H1 (cell line): Measurements from ENCODE around the gene HES7. TPM values are rescaled to one million over a fixed set of nuclear protein-coding genes. Genes with fewer than 3 reads are reported as not detected.

Experiments
- CTCF ChIA-PET: fragments of 300-600 bp; sonication (Branson Sonifier 250); formaldehyde crosslinking; loops from one replicate; lab custom pipeline; 2021; ENCODE audit not compliant: partially characterized antibody; lab: Charles Lee
- POLR2A ChIA-PET: fragments of 300-600 bp; sonication (Branson Sonifier 250); formaldehyde crosslinking; loops from one replicate; lab custom pipeline; 2021; ENCODE audit warnings: inconsistent platforms; ENCODE audit not compliant: partially characterized antibody; lab: Charles Lee
- DNase-seq, 2 experiments: peaks; one replicate each; pipeline versions ENCODE4 v3.0.0 to v3.0.0-alpha.2; 2010 to 2022; ENCODE audit warnings: low spot score in 2 of 2, low read depth in 1 of 2, mixed read lengths in 1 of 2
- FAIRE-seq: peaks from 2 replicates; lab custom pipeline; 2011; peaks lifted over from hg19 to GRCh38; lab: Jason Lieb, UNC
- H2AFZ ChIP-seq: 2 replicates; pipeline ENCODE4 v1.8.1; 2012; ENCODE audit warnings: low read length, inconsistent platforms
- H2AK5ac ChIP-seq: 2 replicates; pipeline ENCODE4 v1.6.1; 2013; ENCODE audit warnings: low read depth, low read length
- H2BK120ac ChIP-seq: replicated peaks from 2 replicates; pipeline ENCODE3; 2013; ENCODE audit warnings: low read depth, low read length, inconsistent platforms
- H2BK12ac ChIP-seq: 2 replicates; pipeline ENCODE4 v1.6.1; 2013; ENCODE audit warnings: low read depth, low read length
- H2BK15ac ChIP-seq: 2 replicates; pipeline ENCODE4 v1.6.1; 2013; ENCODE audit warnings: low read length
- H2BK20ac ChIP-seq: 2 replicates; pipeline ENCODE4 v1.6.1; 2013; ENCODE audit warnings: low read length
- H2BK5ac ChIP-seq: 2 replicates; pipeline ENCODE4 v1.6.1; 2013; ENCODE audit warnings: low read depth, low read length
- H3K14ac ChIP-seq: 2 replicates; pipeline ENCODE4 v1.6.1; 2013; ENCODE audit warnings: inconsistent platforms; ENCODE audit not compliant: insufficient read length
- H3K18ac ChIP-seq: 2 replicates; pipeline ENCODE4 v1.6.1; 2013; ENCODE audit warnings: low read length; ENCODE audit errors: extremely low read depth
- H3K23ac ChIP-seq: 2 replicates; pipeline ENCODE4 v1.6.1; 2013; ENCODE audit warnings: inconsistent platforms; ENCODE audit not compliant: insufficient read length
- H3K23me2 ChIP-seq: 2 replicates; pipeline ENCODE4 v1.6.1; 2013; ENCODE audit warnings: low read depth, low read length
- H3K27ac ChIP-seq: 2 replicates; pipeline ENCODE4 v1.6.1; 2011; ENCODE audit warnings: low read depth, low read length, inconsistent platforms
- H3K27me3 ChIP-seq, 4 experiments: replicated peaks in 1 of 4; 1 replicate in 1 of 4; 2 replicates in 3 of 4; pipeline versions ENCODE4 v1.6.1 to v1.8.1; 2011 to 2013; ENCODE audit warnings: low read length in 3 of 4, mild to moderate bottlenecking in 3 of 4, inconsistent platforms in 2 of 4, mixed read lengths in 2 of 4, moderate library complexity in 1 of 4; ENCODE audit not compliant: control insufficient read depth in 3 of 4, insufficient read depth in 3 of 4; ENCODE audit errors: extremely low read depth in 1 of 4
- H3K36me3 ChIP-seq, 4 experiments: 2 replicates each; pipeline versions ENCODE4 v1.6.1 to v1.8.1; 2011 to 2013; ENCODE audit warnings: mild to moderate bottlenecking in 4 of 4, low read length in 3 of 4, moderate library complexity in 2 of 4, control low read depth in 1 of 4, inconsistent platforms in 1 of 4; ENCODE audit not compliant: insufficient read depth in 4 of 4, control insufficient read depth in 2 of 4
- H3K4ac ChIP-seq: replicated peaks from 2 replicates; pipeline ENCODE3; 2013; ENCODE audit warnings: low read length, low read depth, mixed read lengths, inconsistent platforms; ENCODE audit not compliant: insufficient read length
- H3K4me1 ChIP-seq, 4 experiments: replicated peaks in 1 of 4; 1 replicate in 1 of 4; 2 replicates in 3 of 4; pipeline versions ENCODE4 v1.6.1 to v1.8.1; 2011 to 2013; ENCODE audit warnings: low read length in 3 of 4, inconsistent platforms in 2 of 4, mixed read lengths in 1 of 4; ENCODE audit not compliant: insufficient read depth in 4 of 4, control insufficient read depth in 3 of 4
- H3K4me2 ChIP-seq, 2 experiments: 2 replicates each; pipeline versions ENCODE4 v1.6.1 to v1.8.1; 2011 to 2013; ENCODE audit warnings: low read depth in 2 of 2, low read length in 2 of 2, control low read depth in 1 of 2, inconsistent platforms in 1 of 2, mild to moderate bottlenecking in 1 of 2; ENCODE audit not compliant: insufficient read depth in 1 of 2
- H3K4me3 ChIP-seq, 4 experiments: fragments of 200-600, 300-600 bp in 1 of 4; sonication (generic), shearing (Covaris generic), sonication (Bioruptor Twin) in 1 of 4; 2 replicates each; pipeline versions ENCODE4 v1.5.1 to v1.8.1; 2011 to 2016; ENCODE audit warnings: low read length in 4 of 4, low read depth in 3 of 4, control low read depth in 2 of 4, inconsistent platforms in 2 of 4, mild to moderate bottlenecking in 2 of 4, mixed read lengths in 1 of 4, moderate library complexity in 1 of 4; ENCODE audit not compliant: insufficient read depth in 2 of 4; ENCODE audit errors: extremely low read depth in 1 of 4
- H3K56ac ChIP-seq: replicated peaks from 2 replicates; pipeline ENCODE3; 2013; ENCODE audit warnings: low read depth, mild to moderate bottlenecking, mixed read lengths, low read length, inconsistent platforms; ENCODE audit not compliant: insufficient read length
- H3K79me1 ChIP-seq: 2 replicates; pipeline ENCODE4 v1.6.1; 2013; ENCODE audit warnings: low read depth, low read length, control low read depth
- H3K79me2 ChIP-seq, 2 experiments: 2 replicates each; pipeline versions ENCODE4 v1.6.1 to v1.8.1; 2012 to 2013; ENCODE audit warnings: low read length in 2 of 2, mild to moderate bottlenecking in 2 of 2, inconsistent platforms in 1 of 2; ENCODE audit not compliant: insufficient read depth in 2 of 2, control insufficient read depth in 1 of 2
- H3K9ac ChIP-seq, 4 experiments: replicated peaks in 1 of 4; 1 replicate in 1 of 4; 2 replicates in 3 of 4; pipeline versions ENCODE4 v1.6.1 to v1.8.1; 2011 to 2013; ENCODE audit warnings: low read depth in 3 of 4, low read length in 3 of 4, control low read depth in 2 of 4, mild to moderate bottlenecking in 2 of 4, moderate library complexity in 2 of 4, inconsistent platforms in 1 of 4; ENCODE audit errors: extremely low read depth in 1 of 4
- H3K9me3 ChIP-seq, 2 experiments: 2 replicates each; pipeline versions ENCODE4 v1.6.1 to v1.8.1; 2012 to 2013; ENCODE audit warnings: mild to moderate bottlenecking in 2 of 2, moderate library complexity in 2 of 2, control low read depth in 1 of 2, inconsistent platforms in 1 of 2, low read depth in 1 of 2, low read length in 1 of 2, mixed read lengths in 1 of 2; ENCODE audit not compliant: insufficient read depth in 2 of 2
- H4K20me1 ChIP-seq, 2 experiments: replicated peaks in 1 of 2; 2 replicates each; pipeline versions ENCODE3 to v1.8.1; 2011 to 2013; ENCODE audit warnings: inconsistent platforms in 2 of 2, low read length in 2 of 2, mild to moderate bottlenecking in 1 of 2; ENCODE audit not compliant: insufficient read depth in 2 of 2, control insufficient read depth in 1 of 2
- H4K5ac ChIP-seq: 2 replicates; pipeline ENCODE4 v1.6.1; 2013; ENCODE audit warnings: low read length, low read depth, mixed read lengths, inconsistent platforms; ENCODE audit not compliant: insufficient read length
- H4K8ac ChIP-seq: 2 replicates; pipeline ENCODE4 v1.8.0; 2013; ENCODE audit warnings: mild to moderate bottlenecking, moderate library complexity, low read length, inconsistent platforms; ENCODE audit not compliant: insufficient read depth; ENCODE audit errors: extremely low read depth
- H4K91ac ChIP-seq: replicated peaks from 2 replicates; pipeline ENCODE3; 2013; ENCODE audit warnings: low read length, mixed read lengths, inconsistent platforms; ENCODE audit not compliant: insufficient read length
- CHD2 ChIP-seq: IDR thresholded peaks from 2 replicates; pipeline ENCODE4 v1.6.1; 2012; ENCODE audit warnings: low read length, improper control_type of control experiment
- POLR2AphosphoS5 ChIP-seq: IDR thresholded peaks from 2 replicates; pipeline ENCODE4 v1.6.1; 2011; ENCODE audit warnings: low read depth, low read length
- RNF2 ChIP-seq: fragments of 200-900, 300-1000 bp; sonication (generic); IDR thresholded peaks from 2 replicates; pipeline ENCODE4 v1.7.1; 2016; ENCODE audit warnings: borderline replicate concordance, low read depth, mild to moderate bottlenecking, antibody characterized with exemption, low read length; ENCODE audit not compliant: poor library complexity, severe bottlenecking; ENCODE audit errors: missing control alignments
- SRF ChIP-seq: IDR thresholded peaks from 2 replicates; pipeline ENCODE4 v1.6.1; 2011; ENCODE audit warnings: mild to moderate bottlenecking, low read depth, low read length, moderate library complexity
- TAF7 ChIP-seq: optimal IDR thresholded peaks from 2 replicates; pipeline ENCODE3; 2011; ENCODE audit warnings: low read depth, mild to moderate bottlenecking, inconsistent platforms, low read length, moderate library complexity, borderline replicate concordance
- TEAD4 ChIP-seq: IDR thresholded peaks from 2 replicates; pipeline ENCODE4 v1.6.1; 2012; ENCODE audit warnings: low read depth, low read length, inconsistent platforms, mixed read lengths
- WGBS, 2 experiments: shearing (Covaris generic) in 1 of 2; methylation state at CpG; one replicate each; pipeline versions ENCODE4 v1.1.6 to v1.1.7; 2013 to 2015; ENCODE audit warnings: low lambda C conversion rate in 2 of 2, mixed read lengths in 2 of 2, inconsistent platforms in 1 of 2, low coverage in 1 of 2, missing lambda C conversion rate in 1 of 2; ENCODE audit not compliant: insufficient replicate concordance in 2 of 2, insufficient coverage in 1 of 2, insufficient read length in 1 of 2; ENCODE audit errors: extremely low coverage in 1 of 2, missing lambda C conversion rate in 1 of 2; 5-methylcytosine and 5-hydroxymethylcytosine counted together
- polyA plus RNA-seq, 7 experiments: library from polyadenylated mRNA; depleted of rRNA in 3 of 7; stranded (reverse) in 5 of 7; unstranded in 2 of 7; fragments of >200 nt in 5 of 7; fragments of 200-250 nt in 2 of 7; gene quantifications; 1 replicate in 5 of 7; 2 replicates in 1 of 7; 4 replicates in 1 of 7; pipeline versions ENCODE4 v1.2.1 to v1.2.3, GENCODE V29; 2011 to 2013; ENCODE audit warnings: missing spikeins in 2 of 7, mixed read lengths in 2 of 7
- total RNA-seq: library from RNA; stranded (reverse); fragmentation: NEBNext Ultra II Directional; extraction: Animal tissue kit (Norgen Biotek cat#: 25700); gene quantifications from 2 replicates; pipeline ENCODE4 v1.2.1, GENCODE V29; 2021

Gene HES7
- total and polyA plus RNA-seq, 2 of the 8 experiments (the other 6 are each of a cell fraction or from before 2014, with no cell fraction given): 0.20 to 0.32 TPM

- peaks cover 13% of the 10 kb centered on the region for H3K23me2 ChIP-seq
- TF ChIP-seq RNF2 (no peak), SRF (no peak), POLR2AphosphoS5 (no peak), CHD2 (no peak), TAF7 (no peak), TEAD4 (no peak)
- TF ChIP-seq, all 59 proteins: peak for 0
- Histone ChIP-seq H2AK5ac (peak overlapping the region; percentile 39; the same call in 1 of the 2 replicates), H2BK5ac (no peak overlapping the region), H4K8ac (peak overlapping the region; percentile 57; the same call in 1 of the 2 replicates), H3K4me1 (peaks cover 0 to 22% (median 10%) of the 10 kb centered on the region in 4 experiments; a peak in 6 of 7 replicates), H3K27me3 (peaks cover 38 to 70% (median 58%) of the 10 kb centered on the region in 4 experiments), H3K56ac (no peak overlapping the region), H3K14ac (no peak overlapping the region), H2BK120ac (no peak overlapping the region), H3K18ac (no peak overlapping the region), H3K4me2 (no peak overlapping the region), H2BK12ac (peak overlapping the region; percentile 17; the same call in 1 of the 2 replicates), H2BK15ac (no peak overlapping the region), H3K23ac (no peak overlapping the region), H3K27ac (no peak overlapping the region), H4K20me1 (peaks cover under 1 to 6% of the 10 kb centered on the region in 2 experiments), H3K79me1 (no peaks in the 10 kb centered on the region), H3K4me3 (no peak overlapping the region), H3K9ac (no peak overlapping the region), H3K9me3 (no peaks in the 10 kb centered on the region), H2BK20ac (no peak overlapping the region), H2AFZ (no peak overlapping the region), H4K91ac (no peak overlapping the region), H3K36me3 (no peaks in the 10 kb centered on the region), H4K5ac (no peak overlapping the region), H3K4ac (no peak overlapping the region), H3K79me2 (no peaks in the 10 kb centered on the region)
- WGBS, 2 experiments: 91% methylated on average over 14 of the region's 14 CpGs; no CpG with 5 or more reads in 1 of the 2 experiments
- ChIA-PET POLR2A (interaction anchor here (0.8 to 1.6 kb wide), 4 partner anchors 11 to 97 kb away, joined by 3 to 4 read pairs (median 4); no protein-coding TSS in a partner anchor), CTCF (interaction anchor here (0.7 to 17.3 kb wide), 9 partner anchors 13 to 295 kb away, joined by 3 to 315 read pairs (median 14); partner anchors contain the start of genes ALOX12B and ALOXE3)
- FAIRE-seq: no peak
- DNase-seq: no peak
These were observed 48.1 kb downstream of the HES7 start for GRCh38 chr17:8075574-8076342.
